ENCODE data around the gene COL13A1. TPM values are rescaled to one million over a fixed set of nuclear protein-coding genes. Genes with fewer than 3 reads are reported as not detected.

COL13A1 gene
- total and polyA plus RNA-seq, 2 of the 8 experiments (the other 6 are each of a cell fraction or from before 2014, with no cell fraction given): 2.6 to 5.2 TPM

GRCh38 chr10:69862882-69863530 is 61.3 kb downstream of the COL13A1 start (continued):
- TF ChIP-seq, protein P1, sequence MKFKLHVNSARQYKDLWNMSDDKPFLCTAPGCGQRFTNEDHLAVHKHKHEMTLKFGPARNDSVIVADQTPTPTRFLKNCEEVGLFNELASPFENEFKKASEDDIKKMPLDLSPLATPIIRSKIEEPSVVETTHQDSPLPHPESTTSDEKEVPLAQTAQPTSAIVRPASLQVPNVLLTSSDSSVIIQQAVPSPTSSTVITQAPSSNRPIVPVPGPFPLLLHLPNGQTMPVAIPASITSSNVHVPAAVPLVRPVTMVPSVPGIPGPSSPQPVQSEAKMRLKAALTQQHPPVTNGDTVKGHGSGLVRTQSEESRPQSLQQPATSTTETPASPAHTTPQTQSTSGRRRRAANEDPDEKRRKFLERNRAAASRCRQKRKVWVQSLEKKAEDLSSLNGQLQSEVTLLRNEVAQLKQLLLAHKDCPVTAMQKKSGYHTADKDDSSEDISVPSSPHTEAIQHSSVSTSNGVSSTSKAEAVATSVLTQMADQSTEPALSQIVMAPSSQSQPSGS (IDR thresholded peaks at IDR 0.05; ENCODE audit: low read length): no peak
- TF ChIP-seq PHF8 (conservative IDR thresholded peaks at IDR 0.05; ENCODE audit: low read depth, low read length) (no peak), FOSL1 (IDR thresholded peaks at IDR 0.05; ENCODE audit: insufficient read depth, low read depth, low read length) (no peak), MAX (IDR thresholded peaks at IDR 0.05) (no peak), TAF1 (IDR thresholded peaks at IDR 0.05; ENCODE audit: low read depth, low read length) (no peak), CHD2 (IDR thresholded peaks at IDR 0.05; ENCODE audit: low read length) (no peak), CHD1 (IDR thresholded peaks at IDR 0.05; ENCODE audit: low read depth, low read length) (no peak), KDM5A (IDR thresholded peaks at IDR 0.05; ENCODE audit: low read length) (no peak), POLR2AphosphoS5 (IDR thresholded peaks at IDR 0.05; ENCODE audit: low read depth, low read length) (no peak), ASH2L (IDR thresholded peaks at IDR 0.05; ENCODE audit: low read length) (no peak), RNF2 (IDR thresholded peaks at IDR 0.05; ENCODE audit: borderline replicate concordance, low read depth, low read length, missing control alignments, poor library complexity, severe bottlenecking) (no peak)

Measured in H1 (cell line).